Fibroblast of skin of scalp (primary cell): Measurements from ENCODE around the gene PLCD3. TPM values are rescaled to one million over a fixed set of nuclear protein-coding genes. Genes with fewer than 3 reads are reported as not detected.

Experiments used
- DNase-seq: peaks from one replicate; pipeline ENCODE4 v3.0.0-alpha.2; 2013
- polyA plus RNA-seq, 2 experiments: library from polyadenylated mRNA; unstranded; fragments of 120-200 nt; gene quantifications; one replicate each; pipeline ENCODE4 v1.2.1, GENCODE V29; 2013; ENCODE audit not compliant: insufficient read length in 2 of 2

Gene PLCD3
- 47.8 TPM for polyA plus RNA-seq (2013, experiment 1 of 2; ENCODE audit: insufficient read length)
- 49.9 TPM for polyA plus RNA-seq (2013, experiment 2 of 2; ENCODE audit: insufficient read length)

- no peak for DNase-seq
Observed at GRCh38 chr17:45132320-45132571, at the start of gene PLCD3. PLCD3 (minus strand) TSS chr17:45132515; CDS start chr17:45132410, 105 bp downstream.

GRCh38 chr17:45177563-45177962 is 45.2 kb upstream of the PLCD3 start:
- DNase-seq, result no peak

GRCh38 chr17:45175759-45176115 is 43.4 kb upstream of the PLCD3 start:
- no peak for DNase-seq

- peak; percentile 93 for DNase-seq
Observed at GRCh38 chr17:45172541-45173286, 40.4 kb upstream of the PLCD3 start.

- DNase-seq, result no peak
Observed at GRCh38 chr17:45172232-45172540, 39.9 kb upstream of the PLCD3 start.

- peak; percentile 49 for DNase-seq
Observed at GRCh38 chr17:45171338-45172231, 39.3 kb upstream of the PLCD3 start.

- DNase-seq, result peak; percentile 78
Observed at GRCh38 chr17:45170931-45171337, 38.6 kb upstream of the PLCD3 start.

- DNase-seq, result no peak
Observed at GRCh38 chr17:45170280-45170930, 38.1 kb upstream of the PLCD3 start.

GRCh38 chr17:45168991-45169752 is 36.9 kb upstream of the PLCD3 start:
- DNase-seq, result no peak

- no peak for DNase-seq
Observed at GRCh38 chr17:45164734-45165269, 32.5 kb upstream of the PLCD3 start.

- no peak for DNase-seq
Observed at GRCh38 chr17:45162025-45162687, 29.8 kb upstream of the PLCD3 start.

GRCh38 chr17:45161288-45162024 is 29.1 kb upstream of the PLCD3 start, which contains the start of gene HEXIM2:
HEXIM2 (plus strand) TSS chr17:45161875; CDS start chr17:45162794, 919 bp downstream.
- peak; percentile 100 for DNase-seq

GRCh38 chr17:45160447-45161287 is 28.4 kb upstream of the PLCD3 start:
- peak; percentile 77 for DNase-seq

- no peak for DNase-seq
Observed at GRCh38 chr17:45156242-45156641, 23.9 kb upstream of the PLCD3 start.

- no peak for DNase-seq
Observed at GRCh38 chr17:45155483-45155882, 23.2 kb upstream of the PLCD3 start.

- DNase-seq, result no peak
Observed at GRCh38 chr17:45155029-45155428, 22.7 kb upstream of the PLCD3 start.

- no peak for DNase-seq
Observed at GRCh38 chr17:45150911-45151809, 18.8 kb upstream of the PLCD3 start.

- DNase-seq, result peak; percentile 53
Observed at GRCh38 chr17:45149669-45150664, 17.7 kb upstream of the PLCD3 start.
